Subcutaneous adipose tissue (tissue), 4 donors: Measurements from ENCODE around the gene THSD7B. TPM values are rescaled to one million over a fixed set of nuclear protein-coding genes. Genes with fewer than 3 reads are reported as not detected.

Experiments used
- CTCF ChIP-seq: fragments of 450-650 bp; IDR thresholded peaks from one replicate; pipeline ENCODE4 v1.5.1; 2016; ENCODE audit warnings: low read depth, mild to moderate bottlenecking, control low read depth, antibody characterized with exemption, moderate library complexity
- total RNA-seq, 4 donors: library from RNA; depleted of rRNA; stranded (reverse); fragments of >200 nt; gene quantifications; one replicate each; pipeline ENCODE4 v1.1.0, GENCODE V29; 2016

THSD7B gene
- total RNA-seq, 4 donors from 2014 or later = 2.0 to 5.1 (median 2.8) TPM

GRCh38 chr2:137000811-137001210 is 235.5 kb downstream of the THSD7B start:
- no peak for TF ChIP-seq CTCF

GRCh38 chr2:137002896-137003295 is 237.6 kb downstream of the THSD7B start:
- TF ChIP-seq CTCF = no peak

GRCh38 chr2:137005210-137005609 is 239.9 kb downstream of the THSD7B start:
- TF ChIP-seq CTCF = no peak

GRCh38 chr2:137007938-137008337 is 242.6 kb downstream of the THSD7B start:
- no peak for TF ChIP-seq CTCF

GRCh38 chr2:137009953-137010352 is 244.6 kb downstream of the THSD7B start:
- no peak for TF ChIP-seq CTCF

- no peak for TF ChIP-seq CTCF
Measured at GRCh38 chr2:137020452-137021196, 255.3 kb downstream of the THSD7B start.

- TF ChIP-seq CTCF = no peak
Measured at GRCh38 chr2:137021763-137022162, 256.4 kb downstream of the THSD7B start.
